Measurements from ENCODE around the gene KNDC1.

DNA sequence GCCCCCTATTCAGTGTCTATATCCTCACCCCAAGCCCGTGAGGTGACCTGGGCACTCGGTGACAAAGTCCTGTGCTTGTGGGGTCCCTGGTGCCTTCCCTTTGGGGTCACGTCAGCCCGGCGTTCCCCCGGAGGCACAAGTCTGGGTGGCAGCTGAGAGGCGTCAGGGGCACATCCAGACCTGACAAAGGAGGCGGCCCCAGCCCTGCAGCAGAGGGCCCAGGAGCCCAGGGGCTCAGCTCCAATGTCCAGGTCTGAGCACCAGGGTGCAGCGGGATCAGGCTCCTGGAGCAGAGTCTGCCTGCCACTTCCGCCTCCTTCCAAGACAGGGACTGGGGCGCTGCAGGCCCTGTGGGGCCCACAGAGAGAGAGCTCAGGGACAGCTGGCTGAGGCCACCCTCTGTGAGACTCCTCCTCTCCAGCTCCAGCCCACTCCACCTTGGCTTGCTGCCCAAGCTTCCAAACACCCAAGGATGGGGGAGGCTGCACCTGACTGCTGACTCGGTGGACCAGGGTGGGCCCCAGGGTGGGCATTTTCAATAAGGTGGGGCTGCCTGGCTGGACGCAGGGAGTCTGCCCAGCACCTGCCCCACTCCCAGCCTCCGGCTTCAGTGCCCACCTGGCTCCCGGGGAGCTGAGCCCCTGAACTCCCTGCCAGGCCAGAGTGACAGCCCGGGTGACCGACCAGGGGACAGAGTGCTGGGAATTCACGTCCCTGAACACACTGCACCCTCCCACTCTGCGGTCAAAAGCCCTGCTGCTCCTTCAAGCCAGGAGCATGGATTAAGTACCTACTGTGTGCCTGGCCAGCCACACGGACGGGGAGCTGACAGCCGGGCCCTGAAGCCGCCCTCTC is 1.0 kb upstream of the KNDC1 start:
- no peak for TF ChIP-seq ELF4 (IDR thresholded peaks at IDR 0.05)
- TF ChIP-seq FOXM1 (IDR thresholded peaks at IDR 0.05; ENCODE audit: borderline replicate concordance), result no peak
- TF ChIP-seq ZNF384 (IDR thresholded peaks at IDR 0.05), result no peak
- no peak for TF ChIP-seq CTBP1 (IDR thresholded peaks at IDR 0.05; ENCODE audit: borderline replicate concordance)
- TF ChIP-seq SP1 (IDR thresholded peaks at IDR 0.05), result no peak
- TF ChIP-seq FOXK2 (IDR thresholded peaks at IDR 0.05), result no peak
- no peak for TF ChIP-seq L3MBTL2 (conservative IDR thresholded peaks at IDR 0.05)
- no peak for TF ChIP-seq NFRKB (IDR thresholded peaks at IDR 0.05)

All from HEK293T (cell line).